Epithelial cell of esophagus (primary cell): ENCODE data around the gene BACE1-AS.

Source experiments
- DNase-seq: peaks from one replicate; pipeline ENCODE4 v3.0.0; 2010; ENCODE audit warnings: low read depth
- H3K4me3 ChIP-seq: 2 replicates; pipeline ENCODE4 v1.5.1; 2011; ENCODE audit warnings: mild to moderate bottlenecking, low read length, control low read depth
- CTCF ChIP-seq: IDR thresholded peaks from 2 replicates; pipeline ENCODE4 v1.5.1; 2011; ENCODE audit warnings: low read depth, mild to moderate bottlenecking, low read length, control low read depth, inconsistent platforms; ENCODE audit not compliant: insufficient read depth; ENCODE audit errors: missing control alignments

The BACE1-AS gene

GRCh38 chr11:117313091-117313490 is 21.9 kb downstream of the BACE1-AS start:
- no peak for TF ChIP-seq CTCF
- no peak for DNase-seq
- H3K4me3 ChIP-seq, result no peak overlapping the region

DNA sequence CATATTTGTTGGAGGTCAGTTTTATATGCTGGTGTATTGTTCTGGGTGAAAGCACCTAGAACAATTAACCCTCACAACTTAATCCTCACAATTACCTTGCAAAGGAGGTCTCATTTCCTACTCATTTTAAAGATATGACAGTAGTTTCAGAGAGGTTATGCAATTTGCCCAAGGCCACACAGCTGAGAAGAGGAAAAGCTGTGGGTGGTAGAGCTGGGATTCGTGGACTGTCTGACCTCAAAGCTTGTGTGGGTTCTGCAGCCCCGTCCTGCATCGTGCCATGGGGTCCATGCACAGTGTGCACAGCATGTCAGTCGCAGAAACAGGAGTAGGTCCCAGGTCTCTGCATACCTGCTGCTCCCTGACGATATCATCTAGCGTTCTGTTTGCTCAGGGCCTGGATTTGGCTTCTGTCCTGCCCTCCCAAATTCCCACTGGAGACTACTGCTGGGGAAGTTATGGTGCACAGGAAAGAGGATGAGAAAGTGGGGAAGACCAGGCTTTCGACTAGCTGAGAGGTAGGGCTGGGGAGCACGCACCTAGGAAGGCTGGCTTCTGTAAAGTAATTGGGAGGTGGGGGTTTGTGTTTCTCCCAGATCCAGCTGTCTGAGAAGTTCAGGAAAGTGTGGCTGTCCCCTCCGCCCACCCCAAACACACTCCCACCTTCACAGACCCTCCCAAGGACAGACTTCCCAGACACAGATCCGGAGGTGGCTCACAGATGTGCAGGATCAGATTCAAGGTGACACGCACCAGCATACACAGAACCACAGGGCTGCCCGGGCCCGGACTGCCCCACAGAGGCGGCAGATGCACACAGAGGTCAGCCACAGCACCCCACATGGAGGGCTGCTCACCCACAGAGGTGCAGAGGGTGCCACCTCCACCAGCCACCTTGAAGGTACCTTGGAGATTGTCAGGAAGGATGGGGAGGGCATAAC is 23.0 kb downstream of the BACE1-AS start:
- H3K4me3 ChIP-seq, result peak overlapping the region; percentile 77
- TF ChIP-seq CTCF, result no peak

DNA sequence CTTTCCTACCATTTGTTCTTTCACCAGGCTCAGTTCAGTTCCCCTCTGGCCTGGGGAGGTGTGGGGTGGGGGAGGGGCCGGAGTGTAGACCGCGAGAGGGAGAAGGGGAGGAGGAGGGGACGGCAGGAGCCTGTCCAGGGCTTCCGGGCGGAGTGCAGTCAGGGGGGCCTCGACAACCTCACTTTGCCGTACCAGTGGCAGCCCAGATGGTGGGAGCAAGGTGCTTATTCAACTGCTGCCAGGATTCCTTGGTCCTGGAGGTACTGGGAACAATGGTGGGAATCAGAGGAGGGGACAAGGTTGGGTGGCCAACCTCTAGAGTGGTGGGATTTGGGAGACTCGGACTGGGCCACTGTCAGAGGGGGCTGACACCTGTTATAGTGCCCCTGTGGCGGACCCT is 23.7 kb downstream of the BACE1-AS start:
- no peak for DNase-seq
- no peak for TF ChIP-seq CTCF
- peak overlapping the region; percentile 77 for H3K4me3 ChIP-seq

More for the DNA sequence above, 23.0 kb downstream of the BACE1-AS start:
- DNase-seq, result no peak

GRCh38 chr11:117315285-117316196 is 24.4 kb downstream of the BACE1-AS start:
- H3K4me3 ChIP-seq, result peak overlapping the region; percentile 77
- no peak for TF ChIP-seq CTCF
- DNase-seq, result no peak

GRCh38 chr11:117316197-117316961 is 25.2 kb downstream of the BACE1-AS start, which contains the start of gene BACE1:
Gene BACE1 (minus strand): TSS chr11:117316256. CDS start chr11:117315795, 461 bp downstream.
- TF ChIP-seq CTCF, result peak; percentile 17
- peak within 1 kb of the TSS; percentile 77 for H3K4me3 ChIP-seq
- peak; percentile 74 for DNase-seq

GRCh38 chr11:117318738-117319137 is 27.6 kb downstream of the BACE1-AS start:
- no peak for DNase-seq
- no peak overlapping the region for H3K4me3 ChIP-seq
- TF ChIP-seq CTCF, result no peak
